ENCODE measurements around the gene LGALS7. TPM values are rescaled to one million over a fixed set of nuclear protein-coding genes. Genes with fewer than 3 reads are reported as not detected.

LGALS7 gene
- total and polyA plus RNA-seq, 2 of the 8 experiments (the other 6 are each of a cell fraction or from before 2014, with no cell fraction given): 0.32 TPM; not detected in 1

GRCh38 chr19:38781058-38781457 lies 7.7 kb upstream of the LGALS7 start:
- FAIRE-seq (no peak), DNase-seq (ENCODE audit: low read depth in 1 of 2, low spot score in 2 of 2) (no peak)
- Histone ChIP-seq H3K79me1 (ENCODE audit: low read depth, low read length) (no peaks in the 10 kb centered on the region), H3K9me3 (ENCODE audit: insufficient read depth in 2 of 2, low read depth in 1 of 2, low read length in 1 of 2) (no peaks in the 10 kb centered on the region), H3K36me3 (ENCODE audit: control insufficient read depth in 2 of 4, insufficient read depth in 4 of 4, low read length in 3 of 4) (no peaks in the 10 kb centered on the region), H3K4ac (replicated peaks; ENCODE audit: insufficient read length, low read depth, low read length) (no peak overlapping the region), H3K23ac (ENCODE audit: insufficient read length) (no peak overlapping the region), H2BK20ac (ENCODE audit: low read length) (no peak overlapping the region), H2BK120ac (replicated peaks; ENCODE audit: low read depth, low read length) (no peak overlapping the region), H4K8ac (ENCODE audit: extremely low read depth, insufficient read depth, low read length) (no peak overlapping the region), H3K4me2 (ENCODE audit: insufficient read depth in 1 of 2, low read depth in 2 of 2, low read length in 2 of 2) (no peak overlapping the region), H4K20me1 (replicated peaks in 1 of 2; ENCODE audit: control insufficient read depth in 1 of 2, insufficient read depth in 2 of 2, low read length in 2 of 2) (no peaks in the 10 kb centered on the region), H2BK12ac (ENCODE audit: low read depth, low read length) (no peak overlapping the region), H4K91ac (replicated peaks; ENCODE audit: insufficient read length, low read length) (no peak overlapping the region), H3K79me2 (ENCODE audit: control insufficient read depth in 1 of 2, insufficient read depth in 2 of 2, low read length in 2 of 2) (no peaks in the 10 kb centered on the region), H4K5ac (ENCODE audit: insufficient read length, low read depth, low read length) (no peak overlapping the region), H2BK5ac (ENCODE audit: low read depth, low read length) (no peak overlapping the region), H3K27ac (ENCODE audit: low read depth, low read length) (no peak overlapping the region), H3K18ac (ENCODE audit: extremely low read depth, low read length) (no peak overlapping the region), H3K4me3 (ENCODE audit: extremely low read depth in 1 of 4, insufficient read depth in 2 of 4, low read depth in 3 of 4, low read length in 4 of 4) (no peak overlapping the region), H3K4me1 (replicated peaks in 1 of 4; ENCODE audit: control insufficient read depth in 3 of 4, insufficient read depth in 4 of 4, low read length in 3 of 4) (no peaks in the 10 kb centered on the region), H3K27me3 (replicated peaks in 1 of 4; ENCODE audit: control insufficient read depth in 3 of 4, extremely low read depth in 1 of 4, insufficient read depth in 3 of 4, low read length in 3 of 4) (no peaks in the 10 kb centered on the region), H3K14ac (ENCODE audit: insufficient read length) (no peak overlapping the region), H2BK15ac (ENCODE audit: low read length) (no peak overlapping the region), H2AFZ (ENCODE audit: low read length) (no peak overlapping the region), H2AK5ac (ENCODE audit: low read depth, low read length) (no peak overlapping the region), H3K9ac (replicated peaks in 1 of 4; ENCODE audit: extremely low read depth in 1 of 4, low read depth in 3 of 4, low read length in 3 of 4) (no peak overlapping the region), H3K56ac (replicated peaks; ENCODE audit: insufficient read length, low read depth, low read length) (no peak overlapping the region), H3K23me2 (ENCODE audit: low read depth, low read length) (no peaks in the 10 kb centered on the region)
- CTCF ChIA-PET (ENCODE audit: partially characterized antibody): interaction anchor here (1.7 kb wide), 1 partner anchor 12 kb away, joined by 7 read pairs; no protein-coding TSS in a partner anchor
- 86% methylated on average over 5 of the region's 7 CpGs; no CpG with 5 or more reads in 1 of the 2 experiments for WGBS, 2 experiments (ENCODE audit: extremely low coverage in 1 of 2, insufficient coverage in 1 of 2, insufficient read length in 1 of 2, insufficient replicate concordance in 2 of 2, low coverage in 1 of 2, low lambda C conversion rate in 2 of 2, missing lambda C conversion rate in 1 of 2)
- POLR2A ChIA-PET (ENCODE audit: partially characterized antibody): no interaction called here
- no peak for TF ChIP-seq ATF3 (IDR thresholded peaks at IDR 0.05; ENCODE audit: insufficient read depth, low read depth, low read length)
- TF ChIP-seq SIN3A (conservative IDR thresholded peaks at IDR 0.05 in 1 of 2, IDR thresholded peaks at IDR 0.05 in 1 of 2; ENCODE audit: low read depth in 1 of 2, low read length in 2 of 2): no peak
- no peak for TF ChIP-seq SUZ12 (IDR thresholded peaks at IDR 0.05; ENCODE audit: low read length)
- no peak for TF ChIP-seq KDM5A (IDR thresholded peaks at IDR 0.05; ENCODE audit: low read length)
- no peak for TF ChIP-seq TEAD4 (IDR thresholded peaks at IDR 0.05; ENCODE audit: low read depth, low read length)
- no peak for TF ChIP-seq SP1 (IDR thresholded peaks at IDR 0.05; ENCODE audit: low read depth, low read length)
- no peak for TF ChIP-seq CEBPB (IDR thresholded peaks at IDR 0.05; ENCODE audit: low read depth, low read length)
- no peak for TF ChIP-seq MAX (IDR thresholded peaks at IDR 0.05)
- no peak for TF ChIP-seq SRF (IDR thresholded peaks at IDR 0.05; ENCODE audit: low read depth, low read length)
- TF ChIP-seq PHF8 (conservative IDR thresholded peaks at IDR 0.05; ENCODE audit: low read depth, low read length): no peak
- TF ChIP-seq ASH2L (IDR thresholded peaks at IDR 0.05; ENCODE audit: low read length): no peak
- no peak for TF ChIP-seq FOSL1 (IDR thresholded peaks at IDR 0.05; ENCODE audit: insufficient read depth, low read depth, low read length)
- no peak for TF ChIP-seq SAP30 (IDR thresholded peaks at IDR 0.05; ENCODE audit: insufficient read depth, insufficient replicate concordance, low read length)
- TF ChIP-seq ZNF274 (IDR thresholded peaks at IDR 0.05; ENCODE audit: borderline replicate concordance, extremely low read depth, low read length): no peak

Measured in H1 (cell line).